ENCODE results near the gene PYGB.
A peak's percentile ranks its signal among the peaks of the same experiment; 100 is the strongest.
"Not testable (repeated sequence)": the region's sequence is repeated elsewhere in the genome, so short reads cannot be mapped to it uniquely, and the experiment has no call there.

The PYGB gene

GRCh38 chr20:25296094-25297093 lies 48.5 kb downstream of the PYGB start:
- DNase-seq: peak; percentile 7

GRCh38 chr20:25297141-25297905 lies 49.4 kb downstream of the PYGB start:
- DNase-seq: peak; percentile 59

GRCh38 chr20:25299806-25300205 lies 51.9 kb downstream of the PYGB start:
- DNase-seq: no peak

GRCh38 chr20:25300496-25301170 lies 52.7 kb downstream of the PYGB start:
- DNase-seq: no peak

GRCh38 chr20:25301357-25301920 lies 53.6 kb downstream of the PYGB start:
- DNase-seq: no peak

- no peak for DNase-seq
Measured at GRCh38 chr20:25302596-25302995, 54.7 kb downstream of the PYGB start.

- no peak for DNase-seq
Measured at GRCh38 chr20:25303292-25304024, 55.6 kb downstream of the PYGB start.

- DNase-seq: no peak
Measured at GRCh38 chr20:25304025-25304549, 56.2 kb downstream of the PYGB start.

- DNase-seq: no peak
Measured at GRCh38 chr20:25306991-25307903, 59.4 kb downstream of the PYGB start.

- peak; percentile 24 for DNase-seq
Measured at GRCh38 chr20:25308083-25308491, 60.2 kb downstream of the PYGB start.

- peak; percentile 53 for DNase-seq
Measured at GRCh38 chr20:25308671-25309394, 60.9 kb downstream of the PYGB start.

- peak; percentile 27 for DNase-seq
Measured at GRCh38 chr20:25309395-25310267, 61.7 kb downstream of the PYGB start.

- peak; percentile 66 for DNase-seq
Measured at GRCh38 chr20:25310268-25310920, 62.5 kb downstream of the PYGB start.

- DNase-seq: no peak
Measured at GRCh38 chr20:25310921-25311728, 63.2 kb downstream of the PYGB start.

- DNase-seq: not testable (repeated sequence)
Measured at GRCh38 chr20:25312716-25313115, 64.8 kb downstream of the PYGB start.

GRCh38 chr20:25313593-25313992 lies 65.7 kb downstream of the PYGB start:
- DNase-seq: no peak
